Keratinocyte (primary cell): ENCODE data around the gene NFYC. TPM values are rescaled to one million over a fixed set of nuclear protein-coding genes. Genes with fewer than 3 reads are reported as not detected.

Source experiments
- DNase-seq: peaks from one replicate; pipeline ENCODE4 v3.0.0-alpha.2; 2011; ENCODE audit warnings: low read depth, missing footprints, low spot score
- FAIRE-seq: peaks from 2 replicates; lab custom pipeline; 2011; peaks lifted over from hg19 to GRCh38; lab: Jason Lieb, UNC
- H2AFZ ChIP-seq: 2 replicates; pipeline ENCODE4 v1.6.0; 2012; ENCODE audit warnings: low read length, control low read depth, inconsistent platforms; ENCODE audit not compliant: control insufficient read depth
- H3K27ac ChIP-seq: 2 replicates; pipeline ENCODE4 v1.5.1; 2011; ENCODE audit warnings: low read length; ENCODE audit not compliant: control insufficient read depth, insufficient read depth
- H3K27me3 ChIP-seq: 3 replicates; pipeline ENCODE4 v1.6.0; 2011; ENCODE audit warnings: low read length; ENCODE audit not compliant: control insufficient read depth, insufficient read depth; ENCODE audit errors: extremely low read depth
- H3K36me3 ChIP-seq, 2 experiments: 2 replicates in 1 of 2; 3 replicates in 1 of 2; pipeline ENCODE4 v1.5.1; 2011; ENCODE audit warnings: low read length in 2 of 2, mild to moderate bottlenecking in 1 of 2; ENCODE audit not compliant: control insufficient read depth in 2 of 2, insufficient read depth in 2 of 2; ENCODE audit errors: extremely low read depth in 1 of 2
- H3K4me1 ChIP-seq: 3 replicates; pipeline ENCODE4 v1.5.1; 2011; ENCODE audit warnings: low read length; ENCODE audit not compliant: control insufficient read depth, insufficient read depth; ENCODE audit errors: extremely low read depth
- H3K4me2 ChIP-seq: 3 replicates; pipeline ENCODE4 v1.6.0; 2011; ENCODE audit warnings: low read depth, low read length; ENCODE audit not compliant: control insufficient read depth, insufficient read depth; ENCODE audit errors: extremely low read depth
- H3K4me3 ChIP-seq, 3 experiments: fragments of 200-600 bp in 1 of 3; sonication (generic) in 1 of 3; 2 replicates in 2 of 3; 3 replicates in 1 of 3; pipeline ENCODE4 v1.5.1; 2011 to 2016; ENCODE audit warnings: low read length in 3 of 3, mild to moderate bottlenecking in 3 of 3, control low read depth in 2 of 3, inconsistent platforms in 1 of 3, low read depth in 1 of 3, mixed read lengths in 1 of 3, mixed run types in 1 of 3, moderate library complexity in 1 of 3; ENCODE audit not compliant: control insufficient read depth in 2 of 3, insufficient read depth in 2 of 3; ENCODE audit errors: extremely low read depth in 1 of 3
- H3K79me2 ChIP-seq: 2 replicates; pipeline ENCODE4 v1.6.0; 2012; ENCODE audit warnings: low read length; ENCODE audit not compliant: control insufficient read depth, insufficient read depth
- H3K9ac ChIP-seq: 3 replicates; pipeline ENCODE4 v1.6.0; 2011; ENCODE audit warnings: low read length; ENCODE audit not compliant: control insufficient read depth, insufficient read depth; ENCODE audit errors: extremely low read depth
- H3K9me1 ChIP-seq: 3 replicates; pipeline ENCODE4 v1.6.0; 2011; ENCODE audit warnings: low read length; ENCODE audit not compliant: control insufficient read depth, insufficient read depth; ENCODE audit errors: extremely low read depth
- H3K9me3 ChIP-seq: 2 replicates; pipeline ENCODE4 v1.5.1; 2012; ENCODE audit warnings: low read depth, low read length; ENCODE audit not compliant: control insufficient read depth
- H4K20me1 ChIP-seq: 3 replicates; pipeline ENCODE4 v1.6.0; 2011; ENCODE audit warnings: low read length; ENCODE audit not compliant: control insufficient read depth, insufficient read depth; ENCODE audit errors: extremely low read depth
- EZH2 ChIP-seq: IDR thresholded peaks from one replicate; pipeline ENCODE4 v1.6.1; 2012; ENCODE audit warnings: inconsistent platforms, mild to moderate bottlenecking, low read length, moderate library complexity
- dilution Hi-C: fragments of 300-500 bp; cut with MboI; formaldehyde crosslinking; loops from one replicate; pipeline ENCODE4 v1.7.0; 2020; ENCODE audit warnings: low sequenced_read_pairs; ENCODE audit not compliant: extremely low pct_ligation_motif_present
- polyA plus RNA-seq, 5 experiments: library from polyadenylated mRNA; depleted of rRNA in 3 of 5; stranded (reverse) in 3 of 5; stranded (forward) in 1 of 5; unstranded in 1 of 5; fragments of >200 nt; gene quantifications; 1 replicate in 1 of 5; 2 replicates in 3 of 5; 3 replicates in 1 of 5; pipeline versions ENCODE4 v1.2.1 to v1.2.3, GENCODE V29; 2011 to 2012; ENCODE audit warnings: missing spikeins in 2 of 5, low read depth in 1 of 5, low replicate concordance in 1 of 5
- TF ChIP-seq, protein P1 (sequence below), 3 experiments: IDR thresholded peaks in 1 of 3; conservative IDR thresholded peaks in 1 of 3; optimal IDR thresholded peaks in 1 of 3; 2 replicates in 2 of 3; 3 replicates in 1 of 3; pipeline versions ENCODE3 to v1.5.1; 2011; ENCODE audit warnings: low read length in 3 of 3, mild to moderate bottlenecking in 3 of 3, moderate library complexity in 2 of 3, control low read depth in 1 of 3, inconsistent platforms in 1 of 3; ENCODE audit not compliant: insufficient read depth in 2 of 3; ENCODE audit errors: extremely low read depth in 1 of 3

NFYC gene
- polyA plus RNA-seq, 1 donor (not counting 4 experiments of a cell fraction or from before 2014, with no cell fraction given) = 32.4 TPM

DNA sequence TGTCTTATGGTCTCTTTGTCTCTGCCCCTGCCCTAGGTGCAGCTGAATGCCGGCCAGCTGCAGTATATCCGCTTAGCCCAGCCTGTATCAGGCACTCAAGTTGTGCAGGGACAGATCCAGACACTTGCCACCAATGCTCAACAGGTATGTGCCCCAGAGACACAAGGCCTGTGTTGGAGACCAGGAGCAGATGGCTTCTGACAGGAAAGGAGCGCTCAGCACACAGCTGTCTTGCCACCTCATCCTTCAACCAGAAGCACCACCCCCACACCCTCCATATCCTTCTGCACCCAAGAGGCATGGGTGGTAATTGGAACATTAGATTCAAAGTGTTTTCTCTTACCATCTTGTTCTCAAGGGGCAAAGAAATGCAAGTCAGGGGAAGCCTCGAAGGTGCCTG is 75.1 kb downstream of the NFYC start:
- no peak overlapping the region for H3K9ac ChIP-seq
- no peaks in the 10 kb centered on the region for H3K9me3 ChIP-seq
- no peaks in the 10 kb centered on the region for H3K9me1 ChIP-seq
- H3K27ac ChIP-seq = no peak overlapping the region
- H3K27me3 ChIP-seq = no peaks in the 10 kb centered on the region
- no peak overlapping the region for H3K4me3 ChIP-seq
- H3K79me2 ChIP-seq = no peaks in the 10 kb centered on the region
- H3K4me2 ChIP-seq = no peak overlapping the region
- no peak for TF ChIP-seq EZH2
- TF ChIP-seq, protein P1, sequence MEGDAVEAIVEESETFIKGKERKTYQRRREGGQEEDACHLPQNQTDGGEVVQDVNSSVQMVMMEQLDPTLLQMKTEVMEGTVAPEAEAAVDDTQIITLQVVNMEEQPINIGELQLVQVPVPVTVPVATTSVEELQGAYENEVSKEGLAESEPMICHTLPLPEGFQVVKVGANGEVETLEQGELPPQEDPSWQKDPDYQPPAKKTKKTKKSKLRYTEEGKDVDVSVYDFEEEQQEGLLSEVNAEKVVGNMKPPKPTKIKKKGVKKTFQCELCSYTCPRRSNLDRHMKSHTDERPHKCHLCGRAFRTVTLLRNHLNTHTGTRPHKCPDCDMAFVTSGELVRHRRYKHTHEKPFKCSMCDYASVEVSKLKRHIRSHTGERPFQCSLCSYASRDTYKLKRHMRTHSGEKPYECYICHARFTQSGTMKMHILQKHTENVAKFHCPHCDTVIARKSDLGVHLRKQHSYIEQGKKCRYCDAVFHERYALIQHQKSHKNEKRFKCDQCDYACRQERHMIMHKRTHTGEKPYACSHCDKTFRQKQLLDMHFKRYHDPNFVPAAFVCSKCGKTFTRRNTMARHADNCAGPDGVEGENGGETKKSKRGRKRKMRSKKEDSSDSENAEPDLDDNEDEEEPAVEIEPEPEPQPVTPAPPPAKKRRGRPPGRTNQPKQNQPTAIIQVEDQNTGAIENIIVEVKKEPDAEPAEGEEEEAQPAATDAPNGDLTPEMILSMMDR (optimal IDR thresholded peaks at IDR 0.05 in 1 of 3, IDR thresholded peaks at IDR 0.05 in 1 of 3, conservative IDR thresholded peaks at IDR 0.05 in 1 of 3; ENCODE audit: extremely low read depth in 1 of 3, insufficient read depth in 2 of 3, low read length in 3 of 3) = no peak
- H3K4me1 ChIP-seq = peaks cover 9% of the 10 kb centered on the region
- FAIRE-seq (no peak), DNase-seq (no peak)
- H4K20me1 ChIP-seq = no peaks in the 10 kb centered on the region
- H2AFZ ChIP-seq = no peak overlapping the region
- peaks cover 30 to 35% of the 10 kb centered on the region in 2 experiments for H3K36me3 ChIP-seq
- dilution Hi-C loops = no loop called here

DNA sequence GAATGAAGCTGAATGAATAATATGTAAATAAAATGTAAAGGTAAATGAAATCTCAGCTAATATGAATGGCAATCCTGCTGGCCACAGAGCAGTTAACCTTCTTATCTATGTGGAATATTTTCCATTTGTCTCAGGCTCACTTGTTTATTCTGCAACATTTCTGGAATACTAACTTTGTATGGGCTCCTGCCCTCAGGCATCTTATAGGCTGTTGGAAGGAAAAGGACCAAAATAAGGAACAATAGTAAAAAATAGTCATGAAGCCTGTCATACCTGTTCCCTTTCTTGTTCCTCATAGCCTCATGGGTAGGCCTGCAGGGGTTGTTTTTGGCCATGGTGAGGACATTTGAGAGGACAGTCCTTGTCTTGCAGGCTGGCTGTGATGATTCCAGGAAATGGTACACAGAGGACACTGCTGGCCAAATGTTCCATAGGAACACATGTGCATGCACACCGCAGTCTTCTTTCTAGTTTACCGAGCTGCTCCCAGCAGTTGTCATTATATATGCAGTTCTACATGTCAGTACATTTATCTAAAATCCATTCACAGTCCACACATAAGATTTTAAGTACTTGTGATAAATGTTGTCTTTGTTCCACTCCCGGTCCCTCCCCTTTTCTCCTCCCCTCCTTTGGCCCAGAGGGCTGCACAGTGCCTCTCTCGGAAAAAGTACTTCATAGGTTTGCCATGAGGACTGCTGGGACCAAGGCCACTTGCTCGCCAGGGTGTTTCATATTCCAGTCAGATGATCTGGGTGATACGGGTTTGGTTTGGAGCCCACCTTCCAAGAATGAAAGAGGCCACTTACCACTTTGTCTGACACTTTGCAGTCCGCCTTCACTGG is 76.9 kb downstream of the NFYC start:
- H3K9ac ChIP-seq = no peak overlapping the region
- H3K4me3 ChIP-seq = no peak overlapping the region
- H4K20me1 ChIP-seq = no peaks in the 10 kb centered on the region
- TF ChIP-seq, protein P1 (optimal IDR thresholded peaks at IDR 0.05 in 1 of 3, IDR thresholded peaks at IDR 0.05 in 1 of 3, conservative IDR thresholded peaks at IDR 0.05 in 1 of 3; ENCODE audit: extremely low read depth in 1 of 3, insufficient read depth in 2 of 3, low read length in 3 of 3) = no peak
- no peak for TF ChIP-seq EZH2
- no peak overlapping the region for H3K4me2 ChIP-seq
- H3K27ac ChIP-seq = no peak overlapping the region
- dilution Hi-C loops = no loop called here
- H3K79me2 ChIP-seq = no peaks in the 10 kb centered on the region
- no peaks in the 10 kb centered on the region for H3K27me3 ChIP-seq
- no peaks in the 10 kb centered on the region for H3K9me1 ChIP-seq
- FAIRE-seq (no peak), DNase-seq (no peak)
- H3K36me3 ChIP-seq = peaks cover 29 to 35% of the 10 kb centered on the region in 2 experiments
- peaks cover 15% of the 10 kb centered on the region for H3K4me1 ChIP-seq
- no peaks in the 10 kb centered on the region for H3K9me3 ChIP-seq
- H2AFZ ChIP-seq = no peak overlapping the region
